ENCODE data around the gene ARHGAP26. TPM values are rescaled to one million over a fixed set of nuclear protein-coding genes. Genes with fewer than 3 reads are reported as not detected.

The ARHGAP26 gene
- total RNA-seq, 1 donor from 2014 or later, result 18.7 TPM

- Mint-ChIP-seq H3K36me3 (no peaks in the 10 kb centered on the region), H3K9me3 (no peaks in the 10 kb centered on the region), H3K4me1 (ENCODE audit: unreplicated experiment) (peaks cover 4% of the 10 kb centered on the region), H3K27ac (no peak overlapping the region), H3K27me3 (no peaks in the 10 kb centered on the region), H3K4me3 (no peak overlapping the region)
- no peak for DNase-seq (ENCODE audit: extremely low spot score, unreplicated experiment)
- TF ChIP-seq, protein P1, sequence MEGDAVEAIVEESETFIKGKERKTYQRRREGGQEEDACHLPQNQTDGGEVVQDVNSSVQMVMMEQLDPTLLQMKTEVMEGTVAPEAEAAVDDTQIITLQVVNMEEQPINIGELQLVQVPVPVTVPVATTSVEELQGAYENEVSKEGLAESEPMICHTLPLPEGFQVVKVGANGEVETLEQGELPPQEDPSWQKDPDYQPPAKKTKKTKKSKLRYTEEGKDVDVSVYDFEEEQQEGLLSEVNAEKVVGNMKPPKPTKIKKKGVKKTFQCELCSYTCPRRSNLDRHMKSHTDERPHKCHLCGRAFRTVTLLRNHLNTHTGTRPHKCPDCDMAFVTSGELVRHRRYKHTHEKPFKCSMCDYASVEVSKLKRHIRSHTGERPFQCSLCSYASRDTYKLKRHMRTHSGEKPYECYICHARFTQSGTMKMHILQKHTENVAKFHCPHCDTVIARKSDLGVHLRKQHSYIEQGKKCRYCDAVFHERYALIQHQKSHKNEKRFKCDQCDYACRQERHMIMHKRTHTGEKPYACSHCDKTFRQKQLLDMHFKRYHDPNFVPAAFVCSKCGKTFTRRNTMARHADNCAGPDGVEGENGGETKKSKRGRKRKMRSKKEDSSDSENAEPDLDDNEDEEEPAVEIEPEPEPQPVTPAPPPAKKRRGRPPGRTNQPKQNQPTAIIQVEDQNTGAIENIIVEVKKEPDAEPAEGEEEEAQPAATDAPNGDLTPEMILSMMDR (conservative IDR thresholded peaks at IDR 0.05), result no peak
These were observed 199.0 kb downstream of the ARHGAP26 start for GRCh38 chr5:142969186-142969585.

DNA sequence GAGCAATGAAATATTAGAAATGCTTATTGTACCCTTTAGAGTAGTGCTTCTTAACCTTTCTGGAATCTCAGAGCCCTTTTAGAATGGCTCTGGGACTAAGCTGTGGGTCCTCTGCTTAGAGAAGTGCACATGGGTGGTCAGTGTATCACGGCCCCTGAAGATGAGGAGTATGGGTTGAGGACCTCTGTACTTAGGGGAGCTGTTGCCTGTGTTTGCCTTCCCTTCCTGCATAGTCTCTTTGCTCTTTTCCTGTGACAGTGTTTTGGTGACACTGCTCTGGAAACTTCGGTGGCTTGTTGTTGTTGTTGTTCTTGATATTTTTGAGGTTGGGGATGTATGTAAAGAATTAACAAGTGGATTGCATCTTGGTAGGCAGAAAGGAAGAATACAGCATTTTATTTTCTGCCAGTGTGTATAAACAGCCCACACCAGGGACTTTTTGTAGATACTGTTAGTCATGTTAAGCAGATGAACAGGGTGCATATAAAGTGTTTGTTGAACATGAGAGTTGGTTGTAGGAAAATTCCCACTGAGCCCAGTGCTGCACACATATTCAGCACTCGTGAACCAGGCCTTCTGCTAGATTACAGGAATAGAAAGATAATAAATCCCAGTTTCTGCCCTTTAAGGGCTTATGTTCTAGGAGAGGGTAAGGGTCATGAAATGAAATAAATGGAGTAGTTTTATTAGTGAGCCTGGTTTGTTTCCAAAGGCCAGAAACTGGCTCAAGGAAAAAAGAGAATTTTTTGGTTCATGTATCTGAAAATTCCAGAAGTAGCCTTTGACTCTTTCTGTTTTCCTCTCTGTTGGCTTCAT lies 199.7 kb downstream of the ARHGAP26 start:
- Mint-ChIP-seq H3K4me3 (no peak overlapping the region), H3K9me3 (no peaks in the 10 kb centered on the region), H3K36me3 (no peaks in the 10 kb centered on the region), H3K27me3 (no peaks in the 10 kb centered on the region), H3K4me1 (ENCODE audit: unreplicated experiment) (peaks cover 4% of the 10 kb centered on the region), H3K27ac (no peak overlapping the region)
- TF ChIP-seq, protein P1 (conservative IDR thresholded peaks at IDR 0.05), result no peak
- DNase-seq (ENCODE audit: extremely low spot score, unreplicated experiment), result no peak

- Mint-ChIP-seq H3K27ac (no peak overlapping the region), H3K27me3 (no peaks in the 10 kb centered on the region), H3K9me3 (no peaks in the 10 kb centered on the region), H3K4me1 (ENCODE audit: unreplicated experiment) (peaks cover 3% of the 10 kb centered on the region), H3K36me3 (no peaks in the 10 kb centered on the region), H3K4me3 (no peak overlapping the region)
- TF ChIP-seq, protein P1 (conservative IDR thresholded peaks at IDR 0.05), result no peak
- no peak for DNase-seq (ENCODE audit: extremely low spot score, unreplicated experiment)
These were observed 200.4 kb downstream of the ARHGAP26 start for GRCh38 chr5:142970440-142971030.

GRCh38 chr5:142971303-142972013 lies 201.3 kb downstream of the ARHGAP26 start:
- no peaks in the 10 kb centered on the region for H3K9me3 Mint-ChIP-seq

GRCh38 chr5:142972064-142972570 lies 201.9 kb downstream of the ARHGAP26 start:
- TF ChIP-seq, protein P1 (conservative IDR thresholded peaks at IDR 0.05), result no peak
- Mint-ChIP-seq H3K9me3 (no peaks in the 10 kb centered on the region), H3K4me3 (no peak overlapping the region), H3K4me1 (ENCODE audit: unreplicated experiment) (no peaks in the 10 kb centered on the region), H3K36me3 (no peaks in the 10 kb centered on the region), H3K27me3 (no peaks in the 10 kb centered on the region), H3K27ac (no peak overlapping the region)
- no peak for DNase-seq (ENCODE audit: extremely low spot score, unreplicated experiment)

More at GRCh38 chr5:142971303-142972013, 201.3 kb downstream of the ARHGAP26 start:
- no peaks in the 10 kb centered on the region for H3K4me1 Mint-ChIP-seq (ENCODE audit: unreplicated experiment)
- H3K4me3 Mint-ChIP-seq, result no peak overlapping the region
- no peaks in the 10 kb centered on the region for H3K27me3 Mint-ChIP-seq
- H3K27ac Mint-ChIP-seq, result no peak overlapping the region
- TF ChIP-seq, protein P1 (conservative IDR thresholded peaks at IDR 0.05), result no peak
- DNase-seq (ENCODE audit: extremely low spot score, unreplicated experiment), result no peak
- no peaks in the 10 kb centered on the region for H3K36me3 Mint-ChIP-seq

Data from type B pancreatic cell (in vitro differentiated cells).